Hematopoietic multipotent progenitor cell treated with erythropoietin and hydrocortisone succinate and interleukin-3 and kit ligand, for 6 days (in vitro differentiated cells): ENCODE measurements around the gene RNU2-1.
"Not testable (repeated sequence)": the region's sequence is repeated elsewhere in the genome, so short reads cannot be mapped to it uniquely, and the experiment has no call there.

Experiments used
- DNase-seq: peaks from one replicate; pipeline ENCODE4 v3.0.0-alpha.2; 2015

The RNU2-1 gene

GRCh38 chr17:43215341-43215740 is 18.4 kb downstream of the RNU2-1 start:
- no peak for DNase-seq

- DNase-seq: no peak
Measured at GRCh38 chr17:43213545-43213944, 20.2 kb downstream of the RNU2-1 start.

GRCh38 chr17:43212641-43213490 is 20.9 kb downstream of the RNU2-1 start:
- peak; percentile 21 for DNase-seq

- DNase-seq: peak; percentile 92
Measured at GRCh38 chr17:43211480-43212402, 22.0 kb downstream of the RNU2-1 start, which contains the start of gene TMEM106A. Gene TMEM106A, plus strand, starts transcription at chr17:43211875. Its CDS starts 1,167 bp downstream, at chr17:43213042.

- DNase-seq: no peak
Measured at GRCh38 chr17:43211123-43211479, 22.7 kb downstream of the RNU2-1 start.

- no peak for DNase-seq
Measured at GRCh38 chr17:43210576-43210975, 23.2 kb downstream of the RNU2-1 start.

GRCh38 chr17:43203013-43203412 is 30.8 kb downstream of the RNU2-1 start:
- DNase-seq: not testable (repeated sequence)

- no peak for DNase-seq
Measured at GRCh38 chr17:43200127-43200526, 33.6 kb downstream of the RNU2-1 start.

GRCh38 chr17:43199633-43200032 is 34.1 kb downstream of the RNU2-1 start:
- no peak for DNase-seq

- no peak for DNase-seq
Measured at GRCh38 chr17:43193251-43193650, 40.5 kb downstream of the RNU2-1 start.

GRCh38 chr17:43186656-43187055 is 47.1 kb downstream of the RNU2-1 start:
- DNase-seq: not testable (repeated sequence)

- DNase-seq: no peak
Measured at GRCh38 chr17:43183921-43184320, 49.9 kb downstream of the RNU2-1 start.
